Breast epithelium (tissue), 4 donors: Measurements from ENCODE around the gene KCMF1. TPM values are rescaled to one million over a fixed set of nuclear protein-coding genes. Genes with fewer than 3 reads are reported as not detected.

Source experiments
- DNase-seq, 2 donors: peaks; one replicate each; pipeline ENCODE4 v3.0.0-alpha.2; 2019; ENCODE audit warnings: low spot score in 2 of 2
- H3K27ac ChIP-seq, 2 donors: fragments of 200-600 bp; sonication (generic) in 1 of 2; one replicate each; pipeline ENCODE4 v1.5.1; 2016 to 2019; ENCODE audit warnings: mild to moderate bottlenecking in 1 of 2
- H3K27me3 ChIP-seq, 2 donors: fragments of 200-600 bp; sonication (generic) in 1 of 2; one replicate each; pipeline versions ENCODE4 v1.5.1 to v1.6.0; 2017 to 2019; ENCODE audit warnings: control low read depth in 1 of 2, mild to moderate bottlenecking in 1 of 2
- H3K36me3 ChIP-seq: fragments of 200-600 bp; one replicate; pipeline ENCODE4 v1.5.1; 2019
- H3K4me1 ChIP-seq, 2 donors: fragments of 200-600 bp; sonication (generic); one replicate each; pipeline ENCODE4 v1.5.1; 2016 to 2019; ENCODE audit warnings: control low read depth in 1 of 2
- H3K4me3 ChIP-seq, 3 donors: fragments of 200-600 bp; sonication (generic); 1 replicate in 2 of 3; 2 replicates in 1 of 3; pipeline ENCODE4 v1.5.1; 2016 to 2019; ENCODE audit warnings: mild to moderate bottlenecking in 3 of 3, moderate library complexity in 2 of 3
- H3K9me3 ChIP-seq, 2 donors: fragments of 200-600 bp; sonication (generic) in 1 of 2; one replicate each; pipeline ENCODE4 v1.5.1; 2016 to 2019; ENCODE audit warnings: control low read depth in 1 of 2
- POLR2A ChIP-seq: fragments of 450-650 bp; IDR thresholded peaks from one replicate; pipeline ENCODE4 v1.6.1; 2016; ENCODE audit warnings: antibody characterized with exemption, mild to moderate bottlenecking, moderate library complexity
- POLR2AphosphoS5 ChIP-seq, 3 donors: sonication (generic); formaldehyde crosslinking; IDR thresholded peaks; one replicate each; pipeline ENCODE4 v1.6.1; 2017; ENCODE audit warnings: antibody characterized with exemption in 3 of 3
- intact Hi-C: fragments of 100-400 bp; cut with DNase I; formaldehyde crosslinking; loops from one replicate; pipeline ENCODE4 v1.15.1; 2023; ENCODE audit warnings: low total_unique reads
- total RNA-seq, 3 donors: library from RNA; depleted of rRNA; stranded (reverse); fragments of >200 nt; gene quantifications; one replicate each; pipeline ENCODE4 v1.1.0, GENCODE V29; 2016
- TF ChIP-seq, protein P1 (sequence below), 3 donors: fragments of 450-650 bp; IDR thresholded peaks; one replicate each; pipeline ENCODE4 v1.5.1; 2016 to 2017; ENCODE audit warnings: antibody characterized with exemption in 3 of 3, mild to moderate bottlenecking in 3 of 3, moderate library complexity in 3 of 3

KCMF1 gene
- total RNA-seq, 3 donors from 2014 or later: 35.7 to 68.6 (median 49.3) TPM

- TF ChIP-seq POLR2A (no peak), POLR2AphosphoS5 (IDR thresholded peaks at IDR 0.05) (no peak)
- TF ChIP-seq, protein P1, sequence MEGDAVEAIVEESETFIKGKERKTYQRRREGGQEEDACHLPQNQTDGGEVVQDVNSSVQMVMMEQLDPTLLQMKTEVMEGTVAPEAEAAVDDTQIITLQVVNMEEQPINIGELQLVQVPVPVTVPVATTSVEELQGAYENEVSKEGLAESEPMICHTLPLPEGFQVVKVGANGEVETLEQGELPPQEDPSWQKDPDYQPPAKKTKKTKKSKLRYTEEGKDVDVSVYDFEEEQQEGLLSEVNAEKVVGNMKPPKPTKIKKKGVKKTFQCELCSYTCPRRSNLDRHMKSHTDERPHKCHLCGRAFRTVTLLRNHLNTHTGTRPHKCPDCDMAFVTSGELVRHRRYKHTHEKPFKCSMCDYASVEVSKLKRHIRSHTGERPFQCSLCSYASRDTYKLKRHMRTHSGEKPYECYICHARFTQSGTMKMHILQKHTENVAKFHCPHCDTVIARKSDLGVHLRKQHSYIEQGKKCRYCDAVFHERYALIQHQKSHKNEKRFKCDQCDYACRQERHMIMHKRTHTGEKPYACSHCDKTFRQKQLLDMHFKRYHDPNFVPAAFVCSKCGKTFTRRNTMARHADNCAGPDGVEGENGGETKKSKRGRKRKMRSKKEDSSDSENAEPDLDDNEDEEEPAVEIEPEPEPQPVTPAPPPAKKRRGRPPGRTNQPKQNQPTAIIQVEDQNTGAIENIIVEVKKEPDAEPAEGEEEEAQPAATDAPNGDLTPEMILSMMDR (IDR thresholded peaks at IDR 0.05): no peak
- no peak overlapping the region for H3K27ac ChIP-seq
- H3K4me1 ChIP-seq: no peaks in the 10 kb centered on the region
- H3K4me3 ChIP-seq: no peak overlapping the region
- H3K36me3 ChIP-seq: no peaks in the 10 kb centered on the region
- H3K27me3 ChIP-seq: no peaks in the 10 kb centered on the region
- DNase-seq: no peak
- H3K9me3 ChIP-seq: no peaks in the 10 kb centered on the region
- intact Hi-C loops: no loop called here
Observed at GRCh38 chr2:85009019-85009618, 38.2 kb downstream of the KCMF1 start.

GRCh38 chr2:85010404-85010803, 39.4 kb downstream of the KCMF1 start:
- TF ChIP-seq, protein P1 (IDR thresholded peaks at IDR 0.05): no peak
- TF ChIP-seq POLR2AphosphoS5 (IDR thresholded peaks at IDR 0.05) (no peak), POLR2A (no peak)
- H3K27ac ChIP-seq: no peak overlapping the region
- intact Hi-C loops: no loop called here
- H3K9me3 ChIP-seq: no peaks in the 10 kb centered on the region
- H3K36me3 ChIP-seq: no peaks in the 10 kb centered on the region
- no peaks in the 10 kb centered on the region for H3K27me3 ChIP-seq
- no peaks in the 10 kb centered on the region for H3K4me1 ChIP-seq
- no peak for DNase-seq
- no peak overlapping the region for H3K4me3 ChIP-seq

DNA sequence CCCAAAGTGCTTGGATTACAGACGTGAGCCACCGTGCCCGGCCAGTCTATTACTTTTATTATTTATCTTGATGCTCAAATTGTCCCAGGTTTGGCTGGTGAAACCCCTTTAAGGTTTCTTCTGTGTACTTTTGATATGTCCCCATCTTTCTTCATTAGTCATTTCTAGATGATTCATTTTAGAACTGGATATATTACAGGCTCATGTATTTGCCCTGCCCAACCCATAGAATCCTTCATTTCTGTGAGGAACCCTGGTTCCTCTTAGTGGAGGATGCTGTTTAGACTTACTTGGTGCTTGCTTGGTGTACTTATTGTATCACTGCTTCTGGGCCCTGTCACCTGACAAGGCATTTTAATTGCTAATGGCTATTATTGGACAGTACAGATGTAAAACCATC, 40.1 kb downstream of the KCMF1 start:
- DNase-seq: no peak
- no peak overlapping the region for H3K4me3 ChIP-seq
- no peaks in the 10 kb centered on the region for H3K4me1 ChIP-seq
- H3K27me3 ChIP-seq: no peaks in the 10 kb centered on the region
- intact Hi-C loops: no loop called here
- TF ChIP-seq POLR2A: no peak
- TF ChIP-seq POLR2AphosphoS5 (IDR thresholded peaks at IDR 0.05): no peak
- TF ChIP-seq, protein P1 (IDR thresholded peaks at IDR 0.05): no peak
- no peak overlapping the region for H3K27ac ChIP-seq
- no peaks in the 10 kb centered on the region for H3K36me3 ChIP-seq
- H3K9me3 ChIP-seq: no peaks in the 10 kb centered on the region

- intact Hi-C loops: no loop called here
- Histone ChIP-seq H3K27ac (no peak overlapping the region), H3K36me3 (no peaks in the 10 kb centered on the region), H3K9me3 (no peaks in the 10 kb centered on the region), H3K4me3 (no peak overlapping the region), H3K27me3 (no peaks in the 10 kb centered on the region), H3K4me1 (no peaks in the 10 kb centered on the region)
- no peak for DNase-seq
- TF ChIP-seq POLR2AphosphoS5 (IDR thresholded peaks at IDR 0.05) (no peak), POLR2A (no peak)
- TF ChIP-seq, protein P1 (IDR thresholded peaks at IDR 0.05): no peak
Observed at GRCh38 chr2:85011747-85012146, 40.8 kb downstream of the KCMF1 start.

GRCh38 chr2:85012431-85012830, 41.5 kb downstream of the KCMF1 start:
- H3K4me1 ChIP-seq: no peaks in the 10 kb centered on the region
- TF ChIP-seq POLR2AphosphoS5 (IDR thresholded peaks at IDR 0.05): no peak
- TF ChIP-seq, protein P1 (IDR thresholded peaks at IDR 0.05): no peak
- no peak for TF ChIP-seq POLR2A
- no peaks in the 10 kb centered on the region for H3K9me3 ChIP-seq
- DNase-seq: no peak
- no peak overlapping the region for H3K4me3 ChIP-seq
- H3K27ac ChIP-seq: no peak overlapping the region
- no peaks in the 10 kb centered on the region for H3K27me3 ChIP-seq
- intact Hi-C loops: no loop called here
- H3K36me3 ChIP-seq: no peaks in the 10 kb centered on the region
